HepG2 (cell line): ENCODE data around the gene MRPS14. TPM values are rescaled to one million over a fixed set of nuclear protein-coding genes. Genes with fewer than 3 reads are reported as not detected.
A peak's percentile ranks its signal among the peaks of the same experiment; 100 is the strongest.

Experiments
- ATAC-seq: fragments of 200-7000 bp; cut with Tn5 transposase; 3 replicates; pipeline ENCODE4 v1.9.1; 2020; ENCODE audit warnings: mild to moderate bottlenecking, moderate library complexity
- BruUV-seq: library from RNA; stranded (reverse); fragments of 400-500 nt; replicated peaks from 2 replicates; lab custom pipeline; 2021; lab: Mats Ljungman, UMichigan
- CTCF ChIA-PET: fragments of 300-600 bp; formaldehyde crosslinking; extraction: SDS; loops from one replicate; lab custom pipeline; 2021; ENCODE audit warnings: low total read pairs, inconsistent platforms, low intra/inter-chr PET ratio; lab: Yijun Ruan, JAX
- POLR2A ChIA-PET: fragments of 350-600 bp; sonication (Branson Sonifier 250); formaldehyde crosslinking; loops from one replicate; lab custom pipeline; 2020; ENCODE audit warnings: antibody characterized with exemption, inconsistent platforms; lab: Yijun Ruan, JAX
- DNase-seq: peaks from one replicate; pipeline ENCODE4 v3.0.0-alpha.2; 2015; ENCODE audit warnings: low spot score
- FAIRE-seq: peaks from 3 replicates; lab custom pipeline; 2011; peaks lifted over from hg19 to GRCh38; lab: Jason Lieb, UNC
- H2AFZ ChIP-seq: one replicate; pipeline ENCODE4 v1.6.1; 2011; ENCODE audit warnings: low read length, inconsistent platforms
- H3K27ac ChIP-seq: fragments of 300-600 bp; 3 replicates; pipeline ENCODE4 v1.8.0; 2011; ENCODE audit warnings: mixed run types, mild to moderate bottlenecking, mixed read lengths, low read length, inconsistent platforms; ENCODE audit not compliant: insufficient read depth; ENCODE audit errors: extremely low read length
- H3K27me3 ChIP-seq, 2 experiments: fragments of 200-600 bp in 1 of 2; 2 replicates in 1 of 2; 3 replicates in 1 of 2; pipeline versions ENCODE4 v1.6.0 to v1.8.0; 2011; ENCODE audit warnings: low read length in 2 of 2, mild to moderate bottlenecking in 2 of 2, moderate library complexity in 2 of 2, inconsistent platforms in 1 of 2; ENCODE audit not compliant: insufficient read depth in 2 of 2, control insufficient read depth in 1 of 2
- H3K36me3 ChIP-seq, 2 experiments: fragments of 200-600 bp in 1 of 2; replicated peaks in 1 of 2; 2 replicates in 1 of 2; 3 replicates in 1 of 2; pipeline versions ENCODE4 v1.5.1 to v1.8.0; 2011; ENCODE audit warnings: low read length in 2 of 2, inconsistent platforms in 1 of 2; ENCODE audit not compliant: insufficient read depth in 2 of 2, control insufficient read depth in 1 of 2
- H3K4me1 ChIP-seq: 2 replicates; pipeline ENCODE4 v1.5.1; 2012; ENCODE audit warnings: low read length, inconsistent platforms; ENCODE audit not compliant: insufficient read depth
- H3K4me2 ChIP-seq: 2 replicates; pipeline ENCODE4 v1.6.0; 2011; ENCODE audit warnings: low read depth, low read length, inconsistent platforms
- H3K4me3 ChIP-seq, 3 experiments: fragments of 200-600 bp in 1 of 3; sonication (generic), shearing (Covaris generic) in 1 of 3; replicated peaks in 1 of 3; 2 replicates each; pipeline ENCODE4 v1.5.1; 2011 to 2016; ENCODE audit warnings: low read length in 3 of 3, inconsistent platforms in 2 of 3, low read depth in 2 of 3, mild to moderate bottlenecking in 2 of 3, control low read depth in 1 of 3, mixed read lengths in 1 of 3; ENCODE audit not compliant: insufficient read depth in 1 of 3
- H3K79me2 ChIP-seq: one replicate; pipeline ENCODE4 v1.6.1; 2011; ENCODE audit warnings: low read length, inconsistent platforms; ENCODE audit not compliant: insufficient read depth
- H3K9ac ChIP-seq: 2 replicates; pipeline ENCODE4 v1.6.0; 2011; ENCODE audit warnings: mild to moderate bottlenecking, low read depth, low read length, inconsistent platforms; ENCODE audit not compliant: insufficient read depth
- H3K9me3 ChIP-seq: 2 replicates; pipeline ENCODE4 v1.5.1; 2012; ENCODE audit warnings: mild to moderate bottlenecking, low read length
- H4K20me1 ChIP-seq: 2 replicates; pipeline ENCODE4 v1.6.0; 2011; ENCODE audit warnings: inconsistent platforms, mild to moderate bottlenecking, low read length, moderate library complexity; ENCODE audit not compliant: insufficient read depth
- CHD4 ChIP-seq: fragments of 200-600 bp; sonication (generic); IDR thresholded peaks from 2 replicates; pipeline ENCODE4 v1.7.0; 2017; ENCODE audit warnings: mild to moderate bottlenecking, low read length, borderline replicate concordance
- RXRA ChIP-seq: sonication (generic); formaldehyde crosslinking; IDR thresholded peaks from 2 replicates; pipeline ENCODE4 v1.5.1; 2020; ENCODE audit warnings: missing genetic modification reagents
- SAP130 ChIP-seq: IDR thresholded peaks from 2 replicates; pipeline ENCODE4 v1.6.1; 2016; ENCODE audit warnings: low read depth
- SIN3B ChIP-seq: fragments of 150-350 bp; IDR thresholded peaks from 2 replicates; pipeline ENCODE4 v1.6.1; 2014; ENCODE audit warnings: low read length
- TBL1XR1 ChIP-seq: fragments of 150-350 bp; IDR thresholded peaks from 2 replicates; pipeline ENCODE4 v1.6.1; 2014; ENCODE audit warnings: borderline replicate concordance, low read length; ENCODE audit not compliant: partially characterized antibody
- TRIM24 ChIP-seq: sonication (generic); formaldehyde crosslinking; IDR thresholded peaks from 2 replicates; pipeline ENCODE4 v1.8.0; 2022; ENCODE audit warnings: mild to moderate bottlenecking, missing genetic modification reagents
- ZFP36 ChIP-seq: fragments of 150-350 bp; IDR thresholded peaks from 2 replicates; pipeline ENCODE4 v1.6.1; 2018; ENCODE audit warnings: borderline replicate concordance, low read length, low read depth; ENCODE audit not compliant: partially characterized antibody
- ZFP82 ChIP-seq: sonication (generic); formaldehyde crosslinking; IDR thresholded peaks from 2 replicates; pipeline ENCODE4 v1.5.1; 2020; ENCODE audit warnings: mild to moderate bottlenecking, missing genetic modification reagents, borderline replicate concordance
- ZNF136 ChIP-seq: sonication (generic); formaldehyde crosslinking; IDR thresholded peaks from 2 replicates; pipeline ENCODE4 v1.8.1; 2022; ENCODE audit warnings: low read depth, mild to moderate bottlenecking, moderate library complexity, missing genetic modification reagents
- ZNF354B ChIP-seq: sonication (generic); formaldehyde crosslinking; IDR thresholded peaks from 2 replicates; pipeline ENCODE4 v1.8.0; 2022; ENCODE audit warnings: mild to moderate bottlenecking, missing genetic modification reagents
- ZNF562 ChIP-seq: sonication (generic); formaldehyde crosslinking; IDR thresholded peaks from 2 replicates; pipeline ENCODE4 v1.8.0; 2022; ENCODE audit warnings: missing genetic modification reagents, borderline replicate concordance
- ZNF563 ChIP-seq: sonication (generic); formaldehyde crosslinking; IDR thresholded peaks from 2 replicates; pipeline ENCODE4 v1.8.0; 2022; ENCODE audit warnings: mild to moderate bottlenecking, moderate library complexity, missing genetic modification reagents
- WGBS: methylation state at CpG from one replicate; pipeline ENCODE4 v1.1.6; 2017; ENCODE audit warnings: low lambda C conversion rate; 5-methylcytosine and 5-hydroxymethylcytosine counted together
- in situ Hi-C: cut with HindIII; loops from 2 replicates; pipeline ENCODE4 v1.10.0; 2017; ENCODE audit warnings: low pct_unique_long_range_greater_than_20kb; ENCODE audit not compliant: extremely low pct_ligation_motif_present
- intact Hi-C: fragments of 100-400 bp; cut with micrococcal nuclease; formaldehyde crosslinking; loops from one replicate; pipeline ENCODE4 v1.10.0; 2022; ENCODE audit not compliant: unreplicated experiment
- polyA plus RNA-seq, 8 experiments: library from polyadenylated mRNA; depleted of rRNA in 3 of 8; stranded (reverse) in 7 of 8; unstranded in 1 of 8; fragments of >200 nt; fragmentation: Illumina TruSeq in 4 of 8; extraction: Trizol in 4 of 8; gene quantifications; 2 replicates each; pipeline versions ENCODE4 v1.2.1 to v1.2.3, GENCODE V29; 2011 to 2016; ENCODE audit warnings: low read depth in 4 of 8, missing spikeins in 1 of 8, mixed read lengths in 1 of 8; ENCODE audit not compliant: insufficient read depth in 1 of 8
- total RNA-seq, 5 experiments: library from RNA; depleted of rRNA; stranded (reverse); fragments of >200 nt; fragmentation: Illumina TruSeq; extraction: Trizol; gene quantifications; 2 replicates each; pipeline ENCODE4 v1.2.3, GENCODE V29; 2016; ENCODE audit warnings: low read depth in 1 of 5
- TF ChIP-seq, protein P1 (sequence below): sonication (generic); formaldehyde crosslinking; IDR thresholded peaks from 2 replicates; pipeline ENCODE4 v1.5.1; 2020; ENCODE audit warnings: mild to moderate bottlenecking, moderate library complexity, missing genetic modification reagents
- TF ChIP-seq, protein P2 (sequence below): sonication (generic); formaldehyde crosslinking; IDR thresholded peaks from 2 replicates; pipeline ENCODE4 v1.4.0; 2020; ENCODE audit warnings: mild to moderate bottlenecking, missing genetic modification reagents

Gene MRPS14
- total and polyA plus RNA-seq, 2 of the 13 experiments (the other 11 are each of a cell fraction or from before 2014, with no cell fraction given), result 36.6 to 43.2 TPM

DNA sequence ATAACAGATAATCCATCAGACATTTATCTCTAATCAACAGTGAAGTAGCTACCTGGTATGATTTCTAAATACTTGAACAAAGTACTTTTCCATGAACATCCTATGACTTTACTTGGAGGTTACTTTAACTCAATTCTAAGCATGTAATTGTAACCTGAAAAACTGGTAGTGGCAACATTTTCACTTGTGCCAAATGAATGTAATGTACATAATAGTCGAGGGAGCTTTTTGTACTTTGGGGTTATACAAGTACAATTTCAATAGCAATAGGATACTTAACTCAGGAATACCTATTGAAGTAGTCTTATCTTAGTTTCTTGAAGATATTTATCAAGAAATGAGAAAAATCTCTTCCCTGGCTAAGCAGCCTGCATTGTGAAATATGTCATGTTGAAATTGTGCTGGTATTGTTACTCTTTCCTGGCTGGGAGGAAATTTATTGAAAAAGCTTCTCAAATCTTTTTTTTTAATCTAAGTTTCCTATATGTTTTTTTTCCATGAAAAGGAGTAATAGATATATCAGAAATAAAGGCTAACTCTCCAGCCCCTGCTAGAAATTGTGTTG, 57.1 kb downstream of the MRPS14 start:
- Histone ChIP-seq H3K4me1 (peaks cover 36% of the 10 kb centered on the region), H3K27ac (no peak overlapping the region), H3K79me2 (no peaks in the 10 kb centered on the region), H4K20me1 (no peaks in the 10 kb centered on the region), H3K4me3 (no peak overlapping the region), H3K4me2 (no peak overlapping the region), H3K9ac (no peak overlapping the region), H3K27me3 (no peaks in the 10 kb centered on the region), H3K9me3 (no peaks in the 10 kb centered on the region), H3K36me3 (no peaks in the 10 kb centered on the region), H2AFZ (no peak overlapping the region)
- ATAC-seq (no peak), DNase-seq (no peak), FAIRE-seq (no peak)
- POLR2A ChIA-PET, result no interaction called here
- 96% methylated on average over 1 of the region's 1 CpG for WGBS
- intact Hi-C loops, result no loop called here
- CTCF ChIA-PET, result no interaction called here
- no TSS peak for BruUV-seq
- in situ Hi-C loops, result no loop called here
- no peak for TF ChIP-seq SIN3B
- TF ChIP-seq ZNF563, result no peak
- no peak for TF ChIP-seq CHD4
- TF ChIP-seq, protein P1, sequence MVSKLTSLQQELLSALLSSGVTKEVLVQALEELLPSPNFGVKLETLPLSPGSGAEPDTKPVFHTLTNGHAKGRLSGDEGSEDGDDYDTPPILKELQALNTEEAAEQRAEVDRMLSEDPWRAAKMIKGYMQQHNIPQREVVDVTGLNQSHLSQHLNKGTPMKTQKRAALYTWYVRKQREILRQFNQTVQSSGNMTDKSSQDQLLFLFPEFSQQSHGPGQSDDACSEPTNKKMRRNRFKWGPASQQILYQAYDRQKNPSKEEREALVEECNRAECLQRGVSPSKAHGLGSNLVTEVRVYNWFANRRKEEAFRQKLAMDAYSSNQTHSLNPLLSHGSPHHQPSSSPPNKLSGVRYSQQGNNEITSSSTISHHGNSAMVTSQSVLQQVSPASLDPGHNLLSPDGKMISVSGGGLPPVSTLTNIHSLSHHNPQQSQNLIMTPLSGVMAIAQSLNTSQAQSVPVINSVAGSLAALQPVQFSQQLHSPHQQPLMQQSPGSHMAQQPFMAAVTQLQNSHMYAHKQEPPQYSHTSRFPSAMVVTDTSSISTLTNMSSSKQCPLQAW (CRISPR knock-in tag), result no peak
- no peak for TF ChIP-seq SAP130 (CRISPR knock-in tag)
- no peak for TF ChIP-seq ZNF136
- no peak for TF ChIP-seq RXRA (CRISPR knock-in tag)

DNA sequence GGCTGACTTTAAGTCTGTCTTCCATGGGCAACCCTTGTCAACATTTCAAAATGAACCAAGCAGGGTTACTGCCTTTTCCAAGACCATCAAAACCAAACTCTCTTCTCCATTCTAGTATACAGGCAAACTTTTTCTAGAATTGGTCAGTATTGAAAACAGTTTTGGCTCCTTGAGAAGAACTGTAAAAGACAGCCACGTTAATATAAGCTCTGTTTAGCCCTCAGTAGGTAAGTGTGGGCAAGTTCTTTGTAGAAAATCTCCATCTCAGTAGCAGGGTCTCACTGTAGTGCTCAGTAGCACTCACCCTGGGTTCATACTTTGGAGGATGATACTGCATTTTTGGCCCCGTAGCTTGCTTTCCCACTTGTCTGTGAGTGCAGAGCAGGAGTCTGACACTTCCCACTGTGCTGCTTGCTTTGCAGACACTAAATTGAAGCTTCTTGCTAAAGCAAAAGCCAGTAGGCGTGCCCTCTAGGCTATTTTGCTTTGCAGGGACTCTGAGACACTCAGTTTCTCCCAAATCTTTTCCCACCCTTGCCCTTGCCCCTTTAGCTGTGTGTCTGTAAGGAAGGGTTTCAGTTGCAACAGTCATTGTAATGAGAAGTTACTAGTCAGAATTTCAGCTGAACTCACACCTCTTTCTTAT, 57.7 kb downstream of the MRPS14 start:
- Histone ChIP-seq H3K4me2 (no peak overlapping the region), H3K4me3 (no peak overlapping the region), H3K79me2 (no peaks in the 10 kb centered on the region), H3K4me1 (peaks cover 36% of the 10 kb centered on the region), H3K9ac (no peak overlapping the region), H2AFZ (no peak overlapping the region), H3K27me3 (no peaks in the 10 kb centered on the region), H3K36me3 (no peaks in the 10 kb centered on the region), H3K9me3 (no peaks in the 10 kb centered on the region), H3K27ac (peak overlapping the region; percentile 19), H4K20me1 (no peaks in the 10 kb centered on the region)
- ChIA-PET POLR2A (no interaction called here), CTCF (no interaction called here)
- intact Hi-C loops, result no loop called here
- BruUV-seq, result no TSS peak
- in situ Hi-C loops, result no loop called here
- DNase-seq, result no peak
- no peak for FAIRE-seq
- 89% methylated on average over 3 of the region's 3 CpGs for WGBS
- no peak for ATAC-seq
- TF ChIP-seq ZFP82 (CRISPR knock-in tag) (no peak), ZNF562 (CRISPR knock-in tag) (no peak), ZFP36 (no peak), TRIM24 (CRISPR knock-in tag) (no peak), TBL1XR1 (no peak), ZNF354B (CRISPR knock-in tag) (no peak)
- TF ChIP-seq, protein P2, sequence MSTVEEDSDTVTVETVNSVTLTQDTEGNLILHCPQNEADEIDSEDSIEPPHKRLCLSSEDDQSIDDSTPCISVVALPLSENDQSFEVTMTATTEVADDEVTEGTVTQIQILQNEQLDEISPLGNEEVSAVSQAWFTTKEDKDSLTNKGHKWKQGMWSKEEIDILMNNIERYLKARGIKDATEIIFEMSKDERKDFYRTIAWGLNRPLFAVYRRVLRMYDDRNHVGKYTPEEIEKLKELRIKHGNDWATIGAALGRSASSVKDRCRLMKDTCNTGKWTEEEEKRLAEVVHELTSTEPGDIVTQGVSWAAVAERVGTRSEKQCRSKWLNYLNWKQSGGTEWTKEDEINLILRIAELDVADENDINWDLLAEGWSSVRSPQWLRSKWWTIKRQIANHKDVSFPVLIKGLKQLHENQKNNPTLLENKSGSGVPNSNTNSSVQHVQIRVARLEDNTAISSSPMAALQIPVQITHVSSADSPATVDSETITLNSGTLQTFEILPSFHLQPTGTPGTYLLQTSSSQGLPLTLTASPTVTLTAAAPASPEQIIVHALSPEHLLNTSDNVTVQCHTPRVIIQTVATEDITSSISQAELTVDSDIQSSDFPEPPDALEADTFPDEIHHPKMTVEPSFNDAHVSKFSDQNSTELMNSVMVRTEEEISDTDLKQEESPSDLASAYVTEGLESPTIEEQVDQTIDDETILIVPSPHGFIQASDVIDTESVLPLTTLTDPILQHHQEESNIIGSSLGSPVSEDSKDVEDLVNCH (CRISPR knock-in tag), result no peak
